WTC11 (cell line): ENCODE data around the gene CDKN3. TPM values are rescaled to one million over a fixed set of nuclear protein-coding genes. Genes with fewer than 3 reads are reported as not detected.

Experiments used
- ATAC-seq: fragments of 200-7000 bp; cut with Tn5 transposase; 2 replicates; pipeline ENCODE4 v1.10.0; 2021; ENCODE audit warnings: mild to moderate bottlenecking, moderate library complexity
- CTCF ChIA-PET: fragments of 300-600 bp; sonication (Branson Sonifier 250); formaldehyde crosslinking; loops from one replicate; lab custom pipeline; 2021; ENCODE audit warnings: antibody characterized with exemption; lab: Charles Lee
- POLR2A ChIA-PET: fragments of 350-600 bp; sonication (Branson Sonifier 250); formaldehyde crosslinking; loops from one replicate; lab custom pipeline; 2021; ENCODE audit warnings: antibody characterized with exemption; lab: Charles Lee
- DNase-seq: peaks from one replicate; pipeline ENCODE4 v3.0.0; 2021; ENCODE audit warnings: low spot score
- H3K27ac Mint-ChIP-seq: 2 replicates; pipeline ENCODE4 v1.8.0; 2021; ENCODE audit warnings: mixed read lengths
- H3K27me3 Mint-ChIP-seq: 2 replicates; pipeline ENCODE4 v1.8.0; 2021; ENCODE audit warnings: low read depth, mild to moderate bottlenecking, moderate library complexity, mixed read lengths
- H3K36me3 Mint-ChIP-seq: 2 replicates; pipeline ENCODE4 v1.8.0; 2021; ENCODE audit warnings: mixed read lengths
- H3K4me1 Mint-ChIP-seq: 2 replicates; pipeline ENCODE4 v1.8.0; 2022; ENCODE audit warnings: mixed read lengths
- H3K4me3 Mint-ChIP-seq: 2 replicates; pipeline ENCODE4 v1.8.0; 2021; ENCODE audit warnings: mild to moderate bottlenecking, moderate library complexity, mixed read lengths
- H3K9me3 Mint-ChIP-seq: 2 replicates; pipeline ENCODE4 v1.8.0; 2021; ENCODE audit warnings: mixed read lengths
- CREM ChIP-seq: sonication (generic); formaldehyde crosslinking; IDR thresholded peaks from 2 replicates; pipeline ENCODE4 v1.8.1; 2022; ENCODE audit warnings: mild to moderate bottlenecking, missing genetic modification reagents, moderate library complexity
- CTCF ChIP-seq: fragments of 200-600 bp; IDR thresholded peaks from 2 replicates; pipeline ENCODE4 v1.8.0; 2022; ENCODE audit warnings: antibody characterized with exemption
- ESRRA ChIP-seq: sonication (generic); formaldehyde crosslinking; IDR thresholded peaks from 2 replicates; pipeline ENCODE4 v1.8.1; 2022; ENCODE audit warnings: mild to moderate bottlenecking, missing genetic modification reagents, borderline replicate concordance
- GABPB1 ChIP-seq: sonication (generic); formaldehyde crosslinking; IDR thresholded peaks from 2 replicates; pipeline ENCODE4 v1.8.1; 2023; ENCODE audit warnings: mild to moderate bottlenecking, missing genetic modification reagents
- HMGA2 ChIP-seq: fragments of 250-450 bp; sonication (Bioruptor Pico); IDR thresholded peaks from 2 replicates; pipeline ENCODE4 v1.4.0; 2021; ENCODE audit warnings: mild to moderate bottlenecking, moderate library complexity
- MYBL2 ChIP-seq: sonication (generic); formaldehyde crosslinking; IDR thresholded peaks from 2 replicates; pipeline ENCODE4 v1.8.1; 2023; ENCODE audit warnings: mild to moderate bottlenecking, moderate library complexity, missing genetic modification reagents
- OVOL2 ChIP-seq: fragments of 250-450 bp; sonication (Bioruptor Pico); IDR thresholded peaks from 2 replicates; pipeline ENCODE4 v1.9.0; 2021; ENCODE audit warnings: mild to moderate bottlenecking, borderline replicate concordance
- RORB ChIP-seq: fragments of 250-450 bp; sonication (Bioruptor Pico); IDR thresholded peaks from 2 replicates; pipeline ENCODE4 v1.9.0; 2021; ENCODE audit warnings: mild to moderate bottlenecking
- TCF7 ChIP-seq: sonication (generic); formaldehyde crosslinking; IDR thresholded peaks from 2 replicates; pipeline ENCODE4 v1.8.0; 2022; ENCODE audit warnings: mild to moderate bottlenecking, low read depth, missing genetic modification reagents, moderate library complexity
- ZNF138 ChIP-seq: sonication (generic); formaldehyde crosslinking; conservative IDR thresholded peaks from 2 replicates; pipeline ENCODE4 v1.8.1; 2022; ENCODE audit warnings: mild to moderate bottlenecking, moderate library complexity, missing genetic modification reagents
- total RNA-seq: library from RNA; stranded (reverse); gene quantifications from 3 replicates; pipeline ENCODE4 v1.2.3, GENCODE V29; 2021
- TF ChIP-seq, protein P1 (sequence below): sonication (generic); formaldehyde crosslinking; IDR thresholded peaks from 2 replicates; pipeline ENCODE4 v1.8.1; 2023; ENCODE audit warnings: mild to moderate bottlenecking, missing genetic modification reagents, moderate library complexity
- TF ChIP-seq, protein P2 (sequence below): sonication (generic); formaldehyde crosslinking; IDR thresholded peaks from 2 replicates; pipeline ENCODE4 v1.8.1; 2022; ENCODE audit warnings: mild to moderate bottlenecking, moderate library complexity, missing genetic modification reagents
- TF ChIP-seq, protein P3 (sequence below): sonication (generic); formaldehyde crosslinking; IDR thresholded peaks from 2 replicates; pipeline ENCODE4 v1.8.0; 2022; ENCODE audit warnings: mild to moderate bottlenecking, missing genetic modification reagents
- TF ChIP-seq, protein P4 (sequence below): fragments of 250-450 bp; sonication (Bioruptor Pico); IDR thresholded peaks from 2 replicates; pipeline ENCODE4 v1.9.0; 2021; ENCODE audit warnings: mild to moderate bottlenecking

CDKN3 gene
- total RNA-seq, 1 experiment from 2014 or later: 55.4 TPM

DNA sequence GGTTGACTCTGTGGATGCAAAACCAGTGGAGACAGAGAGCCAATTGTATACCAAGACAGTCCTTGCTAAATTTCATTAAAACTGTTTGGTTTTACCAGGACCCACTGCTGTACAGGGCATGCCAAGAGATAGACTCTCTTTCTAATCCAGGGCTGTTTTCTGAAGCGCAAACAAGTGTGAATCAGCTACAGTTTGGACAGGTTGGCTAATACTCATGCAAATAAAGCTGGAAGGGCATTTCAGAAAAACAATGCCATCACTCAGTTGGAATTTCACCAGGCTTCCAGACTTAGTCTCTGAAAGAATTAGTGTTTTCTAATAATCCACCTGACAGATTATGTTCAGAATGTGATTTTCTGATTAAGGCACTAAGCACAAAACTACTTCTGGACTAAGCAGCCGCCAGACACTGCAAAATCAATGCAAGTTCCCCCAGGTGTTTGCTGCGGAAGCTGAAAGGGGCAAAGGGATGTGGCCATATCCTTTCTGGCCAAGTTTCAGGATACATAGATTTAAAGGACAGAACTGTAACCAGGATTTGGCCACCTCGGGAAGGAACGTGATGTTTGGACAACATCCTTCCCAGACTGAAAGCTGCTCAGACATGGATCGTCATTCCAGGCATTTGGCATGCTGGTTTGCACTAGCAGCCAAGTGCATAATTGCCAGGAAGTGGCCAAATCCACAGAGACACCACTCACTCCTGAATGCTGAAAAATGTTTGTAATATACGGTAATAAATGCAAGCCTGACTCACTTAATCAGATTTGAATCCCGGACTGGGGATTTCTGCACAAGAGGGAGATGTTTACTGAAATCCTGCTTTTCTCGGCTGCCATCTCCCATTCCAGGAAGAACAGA is 32.0 kb upstream of the CDKN3 start:
- Mint-ChIP-seq H3K27me3 (no peaks in the 10 kb centered on the region; the same call in 1 of the 2 replicates), H3K4me3 (no peak overlapping the region), H3K27ac (no peak overlapping the region), H3K4me1 (peaks cover 64% of the 10 kb centered on the region), H3K9me3 (no peaks in the 10 kb centered on the region), H3K36me3 (no peaks in the 10 kb centered on the region)
- no peak for DNase-seq
- CTCF ChIA-PET: interaction anchor here (0.9 to 4.0 kb wide), 4 partner anchors 17 to 56 kb away, joined by 4 to 22 read pairs (median 12); partner anchors contain the start of gene CDKN3
- POLR2A ChIA-PET: no interaction called here
- TF ChIP-seq, protein P1, sequence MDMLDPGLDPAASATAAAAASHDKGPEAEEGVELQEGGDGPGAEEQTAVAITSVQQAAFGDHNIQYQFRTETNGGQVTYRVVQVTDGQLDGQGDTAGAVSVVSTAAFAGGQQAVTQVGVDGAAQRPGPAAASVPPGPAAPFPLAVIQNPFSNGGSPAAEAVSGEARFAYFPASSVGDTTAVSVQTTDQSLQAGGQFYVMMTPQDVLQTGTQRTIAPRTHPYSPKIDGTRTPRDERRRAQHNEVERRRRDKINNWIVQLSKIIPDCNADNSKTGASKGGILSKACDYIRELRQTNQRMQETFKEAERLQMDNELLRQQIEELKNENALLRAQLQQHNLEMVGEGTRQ (CRISPR knock-in tag): no peak
- TF ChIP-seq, protein P2, sequence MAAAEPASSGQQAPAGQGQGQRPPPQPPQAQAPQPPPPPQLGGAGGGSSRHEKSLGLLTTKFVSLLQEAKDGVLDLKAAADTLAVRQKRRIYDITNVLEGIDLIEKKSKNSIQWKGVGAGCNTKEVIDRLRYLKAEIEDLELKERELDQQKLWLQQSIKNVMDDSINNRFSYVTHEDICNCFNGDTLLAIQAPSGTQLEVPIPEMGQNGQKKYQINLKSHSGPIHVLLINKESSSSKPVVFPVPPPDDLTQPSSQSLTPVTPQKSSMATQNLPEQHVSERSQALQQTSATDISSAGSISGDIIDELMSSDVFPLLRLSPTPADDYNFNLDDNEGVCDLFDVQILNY: no peak
- ATAC-seq: no peak

DNA sequence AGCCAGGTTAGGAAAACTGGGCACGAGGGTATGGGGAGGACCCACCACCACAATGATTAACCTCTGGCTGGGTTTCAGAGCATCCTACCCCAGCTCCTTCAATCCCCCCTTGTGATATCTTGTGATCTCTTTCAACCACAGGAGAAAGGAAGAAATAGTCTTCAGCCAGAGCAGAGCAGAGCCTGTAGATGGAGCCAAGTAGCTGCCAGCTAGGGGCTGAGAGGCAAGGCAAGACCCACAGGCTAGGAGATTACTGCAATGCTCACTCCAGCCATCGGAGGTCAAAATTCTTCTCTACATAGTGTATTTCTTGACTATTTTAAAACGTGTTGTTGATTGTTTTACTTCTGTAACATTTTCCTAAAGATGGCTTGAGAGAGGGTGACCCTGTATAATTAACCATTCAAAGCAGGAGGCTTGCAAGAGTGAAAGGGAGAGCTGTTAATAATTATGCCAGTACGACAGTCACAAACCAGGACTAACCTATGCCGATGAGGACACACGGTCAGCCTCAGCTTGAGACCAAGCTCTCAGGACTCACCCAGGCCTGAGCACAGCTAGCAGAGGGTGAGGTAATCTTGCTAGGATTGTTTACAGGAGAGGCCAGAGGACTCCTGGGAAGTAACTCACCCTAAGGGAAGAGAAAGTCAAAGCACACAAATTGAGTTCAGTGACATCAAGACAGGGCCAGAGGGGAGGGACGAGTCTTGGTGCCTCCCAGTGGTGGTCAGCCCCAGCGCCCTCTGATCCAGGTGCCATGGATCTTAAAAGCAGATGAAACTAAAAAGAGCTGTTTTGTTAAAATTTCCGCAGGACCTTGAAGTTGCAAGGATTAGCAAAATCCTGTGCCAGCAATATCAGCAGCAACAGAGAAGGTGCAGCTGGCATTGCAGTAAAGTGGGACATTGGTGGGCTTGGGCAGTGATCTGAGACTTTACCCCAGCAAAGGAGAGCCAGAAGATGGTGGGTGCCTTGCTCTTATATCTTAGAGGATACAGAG is 29.8 kb upstream of the CDKN3 start:
- Mint-ChIP-seq H3K27me3 (no peaks in the 10 kb centered on the region), H3K4me3 (no peak overlapping the region), H3K36me3 (no peaks in the 10 kb centered on the region), H3K27ac (peak overlapping the region; percentile 79), H3K9me3 (no peaks in the 10 kb centered on the region), H3K4me1 (peaks cover 72% of the 10 kb centered on the region)
- CTCF ChIA-PET: interaction anchor here (0.6 to 3.6 kb wide), 32 partner anchors 8 to 968 kb away, joined by 3 to 71 read pairs (median 4); partner anchors contain the start of genes CDKN3 and CGRRF1
- TF ChIP-seq OVOL2 (CRISPR knock-in tag) (no peak), GABPB1 (CRISPR knock-in tag) (peak; percentile 47; the same call in 1 of the 2 replicates), RORB (CRISPR knock-in tag) (0 out of 2 replicates have a peak, but pooled peaks have one; percentile 7), CTCF (0 out of 2 replicates have a peak, but pooled peaks have one; percentile 10), ZNF138 (CRISPR knock-in tag) (no peak)
- ATAC-seq (peak; percentile 82), DNase-seq (peak; percentile 46)
- POLR2A ChIA-PET: interaction anchor here (0.6 to 1.5 kb wide), 3 partner anchors 27 to 31 kb away, joined by 3 to 7 read pairs (median 3); partner anchors contain the start of gene CDKN3

DNA sequence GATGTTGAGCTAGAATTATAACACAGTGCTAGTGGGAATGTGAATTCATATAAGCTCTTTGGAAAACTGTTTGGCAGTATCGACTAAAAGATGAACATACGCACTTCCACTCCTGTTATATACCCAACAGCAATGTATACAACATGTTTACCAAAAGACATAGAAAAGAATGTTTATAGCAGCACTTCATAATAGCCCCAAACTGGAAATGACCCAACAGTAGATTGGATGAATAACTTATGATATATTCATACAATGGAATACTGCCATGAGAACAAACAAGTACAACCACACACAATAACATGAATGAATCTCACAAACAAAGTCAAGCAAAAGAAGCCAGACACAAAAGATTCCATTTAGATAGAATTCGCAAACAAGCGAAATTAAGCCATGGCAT is 28.5 kb upstream of the CDKN3 start:
- Mint-ChIP-seq H3K36me3 (no peaks in the 10 kb centered on the region), H3K4me1 (peaks cover 64% of the 10 kb centered on the region), H3K27me3 (no peaks in the 10 kb centered on the region), H3K9me3 (no peaks in the 10 kb centered on the region), H3K27ac (no peak overlapping the region), H3K4me3 (no peak overlapping the region)
- no peak for ATAC-seq
- POLR2A ChIA-PET: no interaction called here
- CTCF ChIA-PET: interaction anchor here (1.3 to 3.6 kb wide), 3 partner anchors 20 to 52 kb away, joined by 4 to 45 read pairs (median 13); partner anchors contain the start of gene CDKN3
- no peak for DNase-seq
- TF ChIP-seq MYBL2 (CRISPR knock-in tag) (no peak), CREM (CRISPR knock-in tag) (no peak), CTCF (no peak), HMGA2 (CRISPR knock-in tag) (no peak), ESRRA (no peak), TCF7 (CRISPR knock-in tag) (no peak)
- TF ChIP-seq, protein P3, sequence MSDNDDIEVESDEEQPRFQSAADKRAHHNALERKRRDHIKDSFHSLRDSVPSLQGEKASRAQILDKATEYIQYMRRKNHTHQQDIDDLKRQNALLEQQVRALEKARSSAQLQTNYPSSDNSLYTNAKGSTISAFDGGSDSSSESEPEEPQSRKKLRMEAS (CRISPR knock-in tag): no peak
- TF ChIP-seq, protein P2: no peak
- TF ChIP-seq, protein P4, sequence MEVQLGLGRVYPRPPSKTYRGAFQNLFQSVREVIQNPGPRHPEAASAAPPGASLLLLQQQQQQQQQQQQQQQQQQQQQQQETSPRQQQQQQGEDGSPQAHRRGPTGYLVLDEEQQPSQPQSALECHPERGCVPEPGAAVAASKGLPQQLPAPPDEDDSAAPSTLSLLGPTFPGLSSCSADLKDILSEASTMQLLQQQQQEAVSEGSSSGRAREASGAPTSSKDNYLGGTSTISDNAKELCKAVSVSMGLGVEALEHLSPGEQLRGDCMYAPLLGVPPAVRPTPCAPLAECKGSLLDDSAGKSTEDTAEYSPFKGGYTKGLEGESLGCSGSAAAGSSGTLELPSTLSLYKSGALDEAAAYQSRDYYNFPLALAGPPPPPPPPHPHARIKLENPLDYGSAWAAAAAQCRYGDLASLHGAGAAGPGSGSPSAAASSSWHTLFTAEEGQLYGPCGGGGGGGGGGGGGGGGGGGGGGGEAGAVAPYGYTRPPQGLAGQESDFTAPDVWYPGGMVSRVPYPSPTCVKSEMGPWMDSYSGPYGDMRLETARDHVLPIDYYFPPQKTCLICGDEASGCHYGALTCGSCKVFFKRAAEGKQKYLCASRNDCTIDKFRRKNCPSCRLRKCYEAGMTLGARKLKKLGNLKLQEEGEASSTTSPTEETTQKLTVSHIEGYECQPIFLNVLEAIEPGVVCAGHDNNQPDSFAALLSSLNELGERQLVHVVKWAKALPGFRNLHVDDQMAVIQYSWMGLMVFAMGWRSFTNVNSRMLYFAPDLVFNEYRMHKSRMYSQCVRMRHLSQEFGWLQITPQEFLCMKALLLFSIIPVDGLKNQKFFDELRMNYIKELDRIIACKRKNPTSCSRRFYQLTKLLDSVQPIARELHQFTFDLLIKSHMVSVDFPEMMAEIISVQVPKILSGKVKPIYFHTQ (CRISPR knock-in tag): no peak
